PC-9 (cell line): ENCODE data around the gene NPB. TPM values are rescaled to one million over a fixed set of nuclear protein-coding genes. Genes with fewer than 3 reads are reported as not detected.

Experiments
- BruUV-seq: library from RNA; stranded (reverse); fragments of 400-500 nt; replicated peaks from 2 replicates; lab custom pipeline; 2021; lab: Mats Ljungman, UMichigan
- CTCF ChIA-PET: fragments of 300-600 bp; sonication (Branson Sonifier 250); formaldehyde crosslinking; loops from one replicate; lab custom pipeline; 2022; ENCODE audit warnings: antibody characterized with exemption; lab: Charles Lee
- POLR2A ChIA-PET: fragments of 300-600 bp; sonication (Branson Sonifier 250); formaldehyde crosslinking; loops from one replicate; lab custom pipeline; 2022; ENCODE audit warnings: antibody characterized with exemption; ENCODE audit not compliant: unreplicated experiment; lab: Charles Lee
- DNase-seq, 2 experiments: peaks; one replicate each; pipeline versions ENCODE4 v3.0.0 to v3.0.0-alpha.2; 2015 to 2022; ENCODE audit warnings: mixed read lengths in 1 of 2
- H2AFZ ChIP-seq: fragments of 200-600 bp; sonication (generic); 2 replicates; pipeline ENCODE4 v1.8.1; 2017; ENCODE audit warnings: antibody characterized with exemption
- H3F3A ChIP-seq: fragments of 200-600 bp; sonication (generic); 2 replicates; pipeline ENCODE4 v1.8.1; 2017; ENCODE audit warnings: antibody characterized with exemption, mild to moderate bottlenecking, low read depth; ENCODE audit not compliant: insufficient read depth
- H3K27ac ChIP-seq: fragments of 200-600 bp; sonication (generic); 2 replicates; pipeline ENCODE4 v1.6.1; 2016; ENCODE audit warnings: mixed run types
- H3K27me3 ChIP-seq: fragments of 200-600 bp; sonication (generic); 2 replicates; pipeline ENCODE4 v1.6.1; 2016; ENCODE audit warnings: low read depth, mixed run types; ENCODE audit not compliant: insufficient read depth
- H3K36me3 ChIP-seq: fragments of 200-600 bp; sonication (generic); 2 replicates; pipeline ENCODE4 v1.6.1; 2016; ENCODE audit warnings: low read depth, mixed run types
- H3K4me1 ChIP-seq: fragments of 200-600 bp; sonication (generic); replicated peaks from 2 replicates; pipeline ENCODE4 v1.6.1; 2016; ENCODE audit warnings: mixed run types; ENCODE audit not compliant: insufficient read depth
- H3K4me2 ChIP-seq: fragments of 200-600 bp; sonication (generic); 2 replicates; pipeline ENCODE4 v1.6.1; 2017; ENCODE audit warnings: mixed run types
- H3K4me3 ChIP-seq: fragments of 200-600 bp; sonication (generic); 2 replicates; pipeline ENCODE4 v1.6.1; 2016; ENCODE audit warnings: mixed run types
- H3K79me2 ChIP-seq: fragments of 200-600 bp; sonication (generic); 2 replicates; pipeline ENCODE4 v1.6.1; 2017; ENCODE audit warnings: low read depth, mixed run types
- H3K9me2 ChIP-seq: fragments of 200-600 bp; sonication (generic); 2 replicates; pipeline ENCODE4 v1.8.1; 2017; ENCODE audit warnings: mild to moderate bottlenecking; ENCODE audit not compliant: insufficient read depth
- H3K9me3 ChIP-seq: fragments of 200-600 bp; sonication (generic); 2 replicates; pipeline ENCODE4 v1.8.1; 2016; ENCODE audit warnings: low read depth; ENCODE audit not compliant: insufficient read depth
- H4K20me1 ChIP-seq: fragments of 200-600 bp; sonication (generic); 2 replicates; pipeline ENCODE4 v1.8.1; 2017; ENCODE audit not compliant: insufficient read depth
- CTCF ChIP-seq: fragments of 200-600 bp; sonication (generic); conservative IDR thresholded peaks from 2 replicates; pipeline ENCODE4 v1.6.1; 2017; ENCODE audit warnings: mixed run types, antibody characterized with exemption, mild to moderate bottlenecking, moderate library complexity
- EZH2 ChIP-seq: fragments of 200-600 bp; sonication (generic); IDR thresholded peaks from 2 replicates; pipeline ENCODE4 v1.8.0; 2017; ENCODE audit warnings: antibody characterized with exemption, low read depth
- intact Hi-C: fragments of 100-400 bp; cut with micrococcal nuclease; formaldehyde crosslinking; loops from one replicate; pipeline ENCODE4 v1.10.0; 2022; ENCODE audit not compliant: unreplicated experiment
- total RNA-seq: library from RNA; stranded (reverse); gene quantifications from 2 replicates; pipeline ENCODE4 v1.2.3, GENCODE V29; 2021

NPB gene
- total RNA-seq, 1 experiment from 2014 or later: 1.1 TPM

GRCh38 chr17:81888988-81889595 is 12.9 kb upstream of the NPB start:
- Histone ChIP-seq H3K79me2 (peaks cover 62% of the 10 kb centered on the region), H3K36me3 (no peaks in the 10 kb centered on the region), H3K4me3 (no peak overlapping the region), H3K9me3 (no peaks in the 10 kb centered on the region), H3K4me1 (peaks cover 27% of the 10 kb centered on the region), H3K4me2 (no peak overlapping the region), H3F3A (peaks cover 41% of the 10 kb centered on the region), H3K9me2 (no peaks in the 10 kb centered on the region), H4K20me1 (peaks cover 12% of the 10 kb centered on the region), H3K27ac (no peak overlapping the region), H3K27me3 (no peaks in the 10 kb centered on the region), H2AFZ (no peak overlapping the region)
- intact Hi-C loops: no loop called here
- TSS peak; percentile 29 for BruUV-seq
- ChIA-PET CTCF (no interaction called here), POLR2A (no interaction called here)
- no peak for DNase-seq
- TF ChIP-seq EZH2: no peak
- TF ChIP-seq CTCF: no peak

GRCh38 chr17:81889602-81890001 is 12.4 kb upstream of the NPB start:
- intact Hi-C loops: loop anchor here (10.0 kb wide), 1 partner anchor 215 kb away; no protein-coding TSS in a partner anchor
- Histone ChIP-seq H3K36me3 (no peaks in the 10 kb centered on the region), H3K9me3 (no peaks in the 10 kb centered on the region), H3K4me3 (peak overlapping the region; percentile 66; the same call in 1 of the 2 replicates), H3K9me2 (no peaks in the 10 kb centered on the region), H2AFZ (no peak overlapping the region), H4K20me1 (peaks cover 12% of the 10 kb centered on the region), H3K4me1 (peaks cover 27% of the 10 kb centered on the region), H3K27ac (no peak overlapping the region), H3K79me2 (peaks cover 57% of the 10 kb centered on the region), H3F3A (peaks cover 38% of the 10 kb centered on the region), H3K4me2 (peak overlapping the region; percentile 90), H3K27me3 (no peaks in the 10 kb centered on the region)
- BruUV-seq: no TSS peak
- CTCF ChIA-PET: no interaction called here
- POLR2A ChIA-PET: no interaction called here
- TF ChIP-seq CTCF (no peak), EZH2 (no peak)
- no peak for DNase-seq

GRCh38 chr17:81890447-81891302 is 11.4 kb upstream of the NPB start:
- Histone ChIP-seq H3K79me2 (peaks cover 46% of the 10 kb centered on the region), H4K20me1 (peaks cover 3% of the 10 kb centered on the region), H3K4me1 (peaks cover 21% of the 10 kb centered on the region), H3F3A (peaks cover 33% of the 10 kb centered on the region), H3K27me3 (no peaks in the 10 kb centered on the region), H3K4me3 (peak overlapping the region; percentile 66), H3K27ac (no peak overlapping the region), H2AFZ (no peak overlapping the region), H3K4me2 (peak overlapping the region; percentile 90), H3K36me3 (no peaks in the 10 kb centered on the region), H3K9me2 (no peaks in the 10 kb centered on the region), H3K9me3 (no peaks in the 10 kb centered on the region)
- CTCF ChIA-PET: no interaction called here
- intact Hi-C loops: loop anchor here (10.0 kb wide), 1 partner anchor 214 kb away; no protein-coding TSS in a partner anchor
- BruUV-seq: no TSS peak
- DNase-seq: no peak
- TF ChIP-seq EZH2: no peak
- TF ChIP-seq CTCF: no peak
- POLR2A ChIA-PET: interaction anchor here (0.7 kb wide), 1 partner anchor 26 kb away, joined by 5 read pairs; no protein-coding TSS in a partner anchor
